Activated T-helper 2 cell treated with anti-CD3 and anti-CD28 coated beads, Interferon-gamma antibody, Interleukin-2, Interleukin-4, amounts not matched to agents 10 μg/mL and 5 μg/mL and 100 μg/mL, durations not matched to agents 14 hours and 24 hours and 36 hours (primary cell): Measurements from ENCODE around the gene CUX1. TPM values are rescaled to one million over a fixed set of nuclear protein-coding genes. Genes with fewer than 3 reads are reported as not detected.
"Not testable (repeated sequence)": the region's sequence is repeated elsewhere in the genome, so short reads cannot be mapped to it uniquely, and the experiment has no call there.

ENCODE experiments used
- DNase-seq: peaks from one replicate; pipeline ENCODE4 v3.0.0; 2021; ENCODE audit warnings: low spot score
- H3K27ac Mint-ChIP-seq: one replicate; pipeline ENCODE4 v1.8.0; 2021; ENCODE audit warnings: mixed read lengths
- H3K27me3 Mint-ChIP-seq: one replicate; pipeline ENCODE4 v1.8.0; 2021; ENCODE audit warnings: low read depth, mixed read lengths
- H3K36me3 Mint-ChIP-seq: one replicate; pipeline ENCODE4 v1.8.0; 2021; ENCODE audit warnings: low read depth, mixed read lengths
- H3K4me1 Mint-ChIP-seq: one replicate; pipeline ENCODE4 v1.8.0; 2021; ENCODE audit warnings: low read depth, mixed read lengths
- H3K4me3 Mint-ChIP-seq: one replicate; pipeline ENCODE4 v1.8.0; 2021; ENCODE audit warnings: low read depth, mild to moderate bottlenecking, moderate library complexity, mixed read lengths
- H3K9me3 Mint-ChIP-seq: one replicate; pipeline ENCODE4 v1.8.0; 2021; ENCODE audit warnings: mixed read lengths
- intact Hi-C: fragments of 100-400 bp; cut with micrococcal nuclease; formaldehyde crosslinking; loops from one replicate; pipeline ENCODE4 v1.15.1; 2023
- total RNA-seq: library from RNA; stranded (reverse); gene quantifications from 2 replicates; pipeline ENCODE4 v1.2.3, GENCODE V29; 2022

The CUX1 gene
- total RNA-seq, 1 donor from 2014 or later, result 31.5 TPM

DNA sequence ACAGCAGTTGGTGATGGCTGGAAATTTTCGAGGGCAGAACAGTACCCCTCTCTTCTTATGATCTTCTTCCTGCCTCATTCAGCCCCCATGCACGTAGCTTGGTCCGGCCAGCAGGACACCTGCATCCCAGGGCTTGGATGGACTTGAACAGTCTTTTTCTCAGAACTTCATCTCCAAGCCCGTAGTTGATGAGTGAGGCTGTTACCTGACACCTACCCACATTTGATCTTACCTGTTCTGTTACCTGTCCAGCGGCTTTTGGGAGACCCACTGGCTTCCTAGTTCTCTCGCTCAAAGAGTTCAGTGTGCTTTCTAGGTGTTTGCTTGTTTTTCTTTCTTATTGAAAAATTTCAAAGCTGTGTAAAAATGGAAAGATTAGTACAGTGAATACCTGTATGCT lies 212.2 kb downstream of the CUX1 start:
- no peaks in the 10 kb centered on the region for H3K27me3 Mint-ChIP-seq
- H3K4me1 Mint-ChIP-seq, result peaks cover 11% of the 10 kb centered on the region
- no peak overlapping the region for H3K27ac Mint-ChIP-seq
- DNase-seq, result no peak
- H3K36me3 Mint-ChIP-seq, result peaks cover 7% of the 10 kb centered on the region
- no peak overlapping the region for H3K4me3 Mint-ChIP-seq
- H3K9me3 Mint-ChIP-seq, result no peaks in the 10 kb centered on the region
- intact Hi-C loops, result no loop called here

- peaks cover 10% of the 10 kb centered on the region for H3K4me1 Mint-ChIP-seq
- H3K36me3 Mint-ChIP-seq, result peaks cover 7% of the 10 kb centered on the region
- no peaks in the 10 kb centered on the region for H3K9me3 Mint-ChIP-seq
- H3K27me3 Mint-ChIP-seq, result no peaks in the 10 kb centered on the region
- no peak overlapping the region for H3K27ac Mint-ChIP-seq
- intact Hi-C loops, result no loop called here
- no peak for DNase-seq
- no peak overlapping the region for H3K4me3 Mint-ChIP-seq
Observed at GRCh38 chr7:102030696-102031095, 213.3 kb downstream of the CUX1 start.

- no peaks in the 10 kb centered on the region for H3K27me3 Mint-ChIP-seq
- intact Hi-C loops, result no loop called here
- H3K4me1 Mint-ChIP-seq, result no peaks in the 10 kb centered on the region
- H3K4me3 Mint-ChIP-seq, result no peak overlapping the region
- H3K36me3 Mint-ChIP-seq, result no peaks in the 10 kb centered on the region
- no peak overlapping the region for H3K27ac Mint-ChIP-seq
- DNase-seq, result no peak
- H3K9me3 Mint-ChIP-seq, result no peaks in the 10 kb centered on the region
Observed at GRCh38 chr7:102036958-102037357, 219.5 kb downstream of the CUX1 start.

- Mint-ChIP-seq H3K4me3 (no peak overlapping the region), H3K36me3 (no peaks in the 10 kb centered on the region), H3K9me3 (no peaks in the 10 kb centered on the region), H3K4me1 (no peaks in the 10 kb centered on the region), H3K27ac (no peak overlapping the region), H3K27me3 (no peaks in the 10 kb centered on the region)
- intact Hi-C loops, result no loop called here
- DNase-seq, result no peak
Observed at GRCh38 chr7:102039706-102040105, 222.3 kb downstream of the CUX1 start.

GRCh38 chr7:102040569-102040968 lies 223.1 kb downstream of the CUX1 start:
- Mint-ChIP-seq H3K9me3 (no peaks in the 10 kb centered on the region), H3K4me1 (no peaks in the 10 kb centered on the region), H3K27ac (no peak overlapping the region), H3K4me3 (no peak overlapping the region), H3K27me3 (no peaks in the 10 kb centered on the region), H3K36me3 (no peaks in the 10 kb centered on the region)
- intact Hi-C loops, result no loop called here
- no peak for DNase-seq

DNA sequence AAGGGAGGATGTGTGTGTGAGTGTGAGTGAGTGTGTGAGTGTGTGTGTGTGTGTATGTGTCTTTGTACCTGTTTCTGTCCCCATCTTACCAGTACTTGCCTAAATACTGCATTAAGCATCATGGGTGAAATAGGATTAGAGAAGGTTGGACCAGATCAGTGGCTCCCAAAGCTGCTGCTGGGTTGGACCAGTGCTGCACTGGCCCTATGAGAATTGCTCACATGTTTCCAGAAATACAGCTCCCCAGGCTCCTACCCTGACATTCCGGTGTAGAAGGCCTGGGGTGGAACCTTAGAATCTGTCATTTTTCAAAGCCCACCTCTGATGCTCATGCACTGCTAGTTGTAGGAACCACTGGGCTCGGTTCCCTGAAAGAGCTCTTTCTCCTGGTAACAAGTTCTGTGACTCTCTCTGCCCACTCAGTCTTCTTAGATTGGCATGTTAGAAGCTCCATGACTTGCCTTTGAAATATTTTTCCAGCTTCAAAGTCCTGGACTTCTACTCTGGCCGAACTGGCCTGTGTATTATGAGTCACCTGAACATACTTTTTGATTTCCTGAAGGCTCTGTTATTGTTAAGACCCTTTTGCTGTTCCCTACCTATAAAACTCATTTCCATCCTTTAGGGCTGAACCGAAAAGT lies 224.7 kb downstream of the CUX1 start:
- no peaks in the 10 kb centered on the region for H3K9me3 Mint-ChIP-seq
- intact Hi-C loops, result no loop called here
- no peaks in the 10 kb centered on the region for H3K27me3 Mint-ChIP-seq
- H3K36me3 Mint-ChIP-seq, result no peaks in the 10 kb centered on the region
- DNase-seq, result no peak
- no peak overlapping the region for H3K4me3 Mint-ChIP-seq
- no peaks in the 10 kb centered on the region for H3K4me1 Mint-ChIP-seq
- no peak overlapping the region for H3K27ac Mint-ChIP-seq

- intact Hi-C loops, H3K4me1 Mint-ChIP-seq, H3K27me3 Mint-ChIP-seq, H3K9me3 Mint-ChIP-seq, DNase-seq, H3K27ac Mint-ChIP-seq, H3K36me3 Mint-ChIP-seq, H3K4me3 Mint-ChIP-seq: not testable (repeated sequence)
Observed at GRCh38 chr7:102042796-102043195, 225.4 kb downstream of the CUX1 start.

- H3K4me3 Mint-ChIP-seq, result no peak overlapping the region
- no peaks in the 10 kb centered on the region for H3K27me3 Mint-ChIP-seq
- no peaks in the 10 kb centered on the region for H3K4me1 Mint-ChIP-seq
- H3K36me3 Mint-ChIP-seq, result no peaks in the 10 kb centered on the region
- intact Hi-C loops, result no loop called here
- DNase-seq, result no peak
- H3K27ac Mint-ChIP-seq, result no peak overlapping the region
- no peaks in the 10 kb centered on the region for H3K9me3 Mint-ChIP-seq
Observed at GRCh38 chr7:102044641-102044983, 227.2 kb downstream of the CUX1 start.

- no peak overlapping the region for H3K27ac Mint-ChIP-seq
Observed at GRCh38 chr7:102044984-102045673, 227.7 kb downstream of the CUX1 start.

GRCh38 chr7:102045681-102046372 lies 228.4 kb downstream of the CUX1 start:
- no peak overlapping the region for H3K4me3 Mint-ChIP-seq
- no peaks in the 10 kb centered on the region for H3K27me3 Mint-ChIP-seq
- H3K4me1 Mint-ChIP-seq, result no peaks in the 10 kb centered on the region
- intact Hi-C loops, result no loop called here
- no peaks in the 10 kb centered on the region for H3K9me3 Mint-ChIP-seq
- no peaks in the 10 kb centered on the region for H3K36me3 Mint-ChIP-seq
- DNase-seq, result no peak
- no peak overlapping the region for H3K27ac Mint-ChIP-seq

More at GRCh38 chr7:102044984-102045673, 227.7 kb downstream of the CUX1 start:
- Mint-ChIP-seq H3K4me1 (no peaks in the 10 kb centered on the region), H3K9me3 (no peaks in the 10 kb centered on the region), H3K36me3 (no peaks in the 10 kb centered on the region), H3K27me3 (no peaks in the 10 kb centered on the region), H3K4me3 (no peak overlapping the region)
- no peak for DNase-seq
- intact Hi-C loops, result no loop called here

GRCh38 chr7:102046373-102047117 lies 229.1 kb downstream of the CUX1 start:
- no peak overlapping the region for H3K4me3 Mint-ChIP-seq
- no peaks in the 10 kb centered on the region for H3K36me3 Mint-ChIP-seq
- H3K27me3 Mint-ChIP-seq, result no peaks in the 10 kb centered on the region
- intact Hi-C loops, result no loop called here
- no peak for DNase-seq
- H3K4me1 Mint-ChIP-seq, result no peaks in the 10 kb centered on the region
- H3K27ac Mint-ChIP-seq, result no peak overlapping the region
- H3K9me3 Mint-ChIP-seq, result no peaks in the 10 kb centered on the region

- intact Hi-C loops, result no loop called here
- H3K9me3 Mint-ChIP-seq, result no peaks in the 10 kb centered on the region
- H3K4me3 Mint-ChIP-seq, result no peak overlapping the region
- H3K4me1 Mint-ChIP-seq, result no peaks in the 10 kb centered on the region
- no peak for DNase-seq
- H3K36me3 Mint-ChIP-seq, result no peaks in the 10 kb centered on the region
- H3K27ac Mint-ChIP-seq, result no peak overlapping the region
- no peaks in the 10 kb centered on the region for H3K27me3 Mint-ChIP-seq
Observed at GRCh38 chr7:102047167-102047566, 229.7 kb downstream of the CUX1 start.

- H3K27me3 Mint-ChIP-seq, result no peaks in the 10 kb centered on the region
- DNase-seq, result no peak
- no peak overlapping the region for H3K4me3 Mint-ChIP-seq
- intact Hi-C loops, result no loop called here
- no peaks in the 10 kb centered on the region for H3K9me3 Mint-ChIP-seq
- H3K4me1 Mint-ChIP-seq, result no peaks in the 10 kb centered on the region
- no peak overlapping the region for H3K27ac Mint-ChIP-seq
- H3K36me3 Mint-ChIP-seq, result no peaks in the 10 kb centered on the region
Observed at GRCh38 chr7:102049765-102050164, 232.3 kb downstream of the CUX1 start.
